Esophagus squamous epithelium (tissue), 5 donors: ENCODE measurements around the gene MAGED2. TPM values are rescaled to one million over a fixed set of nuclear protein-coding genes. Genes with fewer than 3 reads are reported as not detected.
"Not testable (repeated sequence)": the region's sequence is repeated elsewhere in the genome, so short reads cannot be mapped to it uniquely, and the experiment has no call there.

Experiments used
- DNase-seq: peaks from one replicate; lab custom pipeline; 2025; lab: John Stamatoyannopoulos, UW
- H3K27ac ChIP-seq, 4 donors: fragments of 200-600 bp; sonication (generic); one replicate each; pipeline ENCODE4 v1.5.1; 2016 to 2019; ENCODE audit warnings: mild to moderate bottlenecking in 1 of 4
- H3K27me3 ChIP-seq, 4 donors: fragments of 200-600 bp; sonication (generic); 1 replicate in 3 of 4; 2 replicates in 1 of 4; pipeline versions ENCODE4 v1.5.1 to v1.6.0; 2017 to 2021; ENCODE audit warnings: antibody characterized with exemption in 1 of 4
- H3K36me3 ChIP-seq, 3 donors: fragments of 200-600 bp; sonication (generic); one replicate each; pipeline ENCODE4 v1.5.1; 2016 to 2019
- H3K4me1 ChIP-seq, 3 donors: fragments of 200-600 bp; sonication (generic); one replicate each; pipeline ENCODE4 v1.5.1; 2017 to 2019
- H3K4me3 ChIP-seq, 4 donors: fragments of 200-600 bp; sonication (generic); 1 replicate in 3 of 4; 2 replicates in 1 of 4; pipeline ENCODE4 v1.5.1; 2016 to 2019; ENCODE audit warnings: mild to moderate bottlenecking in 2 of 4, moderate library complexity in 1 of 4
- H3K9me3 ChIP-seq, 3 donors: fragments of 200-600 bp; sonication (generic); one replicate each; pipeline ENCODE4 v1.5.1; 2016 to 2019
- CTCF ChIP-seq, 6 experiments: fragments of 450-650 bp in 4 of 6; fragments of 200-600 bp in 2 of 6; sonication (generic) in 2 of 6; IDR thresholded peaks; one replicate each; pipeline ENCODE4 v1.5.1; 2016 to 2019; ENCODE audit warnings: antibody characterized with exemption in 6 of 6, mild to moderate bottlenecking in 4 of 6, moderate library complexity in 4 of 6
- POLR2A ChIP-seq, 4 donors: fragments of 450-650 bp; IDR thresholded peaks; one replicate each; pipeline ENCODE4 v1.6.1; 2017; ENCODE audit warnings: antibody characterized with exemption in 4 of 4, mild to moderate bottlenecking in 4 of 4, moderate library complexity in 3 of 4
- WGBS, 2 donors: methylation state at CpG; one replicate each; pipeline ENCODE4 v1.1.5; 2018; 5-methylcytosine and 5-hydroxymethylcytosine counted together
- intact Hi-C: fragments of 100-400 bp; cut with DNase I; formaldehyde crosslinking; loops from one replicate; pipeline ENCODE4 v1.15.0; 2022
- total RNA-seq, 4 donors: library from RNA; depleted of rRNA; stranded (reverse); fragments of >200 nt; gene quantifications; one replicate each; pipeline ENCODE4 v1.1.0, GENCODE V29; 2016
- donor health status: DM: yes; HTN: yes; CAD: no.

The MAGED2 gene
- total RNA-seq, 4 donors from 2014 or later = 36.3 to 88.3 (median 65.8) TPM

DNA sequence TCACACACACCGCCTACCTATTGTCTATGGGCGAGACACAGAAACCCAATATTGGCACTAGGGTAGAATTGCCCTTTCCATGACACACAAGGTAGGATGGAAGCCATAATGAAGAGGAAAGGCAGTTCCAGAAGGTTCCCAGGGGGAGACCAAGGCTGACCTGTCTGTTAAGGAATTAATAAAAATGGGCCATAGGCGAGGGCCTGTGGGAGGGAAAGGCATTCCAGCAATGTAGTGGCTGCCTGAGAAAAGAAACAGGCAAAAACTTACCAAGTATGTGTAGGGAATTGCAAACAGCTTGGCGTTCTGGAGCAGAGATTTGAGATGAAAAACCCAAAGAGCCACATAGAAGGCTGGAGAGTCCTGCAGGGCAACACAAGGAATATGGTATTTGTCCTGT is 19.1 kb downstream of the MAGED2 start:
- no peaks in the 10 kb centered on the region for H3K36me3 ChIP-seq
- intact Hi-C loops = no loop called here
- no peaks in the 10 kb centered on the region for H3K27me3 ChIP-seq
- no peak for DNase-seq
- TF ChIP-seq CTCF (IDR thresholded peaks at IDR 0.05) (no peak), POLR2A (IDR thresholded peaks at IDR 0.05) (no peak)
- no peak overlapping the region for H3K27ac ChIP-seq
- H3K9me3 ChIP-seq = no peaks in the 10 kb centered on the region
- H3K4me1 ChIP-seq = no peaks in the 10 kb centered on the region
- H3K4me3 ChIP-seq = no peak overlapping the region
- 64 to 78% methylated on average over 2 to 4 of the region's 4 CpGs for WGBS, 2 donors

DNA sequence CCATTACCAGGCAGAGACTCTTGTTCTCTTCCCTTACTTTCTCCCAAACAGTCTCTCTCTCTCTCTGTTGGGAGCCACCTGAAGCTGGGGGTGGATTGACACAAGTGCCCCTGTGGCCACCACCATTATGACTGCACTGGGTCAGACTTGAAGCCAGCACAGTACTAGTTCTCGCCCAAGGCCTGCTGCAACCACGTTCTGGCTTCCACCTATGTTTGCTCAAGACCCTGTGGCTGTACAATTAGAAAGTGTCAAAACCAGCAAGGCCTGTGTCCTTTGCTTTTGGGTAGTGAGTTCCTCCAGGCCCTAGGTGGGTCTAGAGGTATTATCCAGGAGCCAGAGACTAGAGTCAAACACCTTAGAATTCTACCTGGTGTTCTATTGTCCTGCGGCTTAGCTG is 31.0 kb downstream of the MAGED2 start:
- H3K4me3 ChIP-seq = no peak overlapping the region
- no peaks in the 10 kb centered on the region for H3K27me3 ChIP-seq
- H3K36me3 ChIP-seq = no peaks in the 10 kb centered on the region
- no peak for DNase-seq
- no peak overlapping the region for H3K27ac ChIP-seq
- no peaks in the 10 kb centered on the region for H3K4me1 ChIP-seq
- TF ChIP-seq CTCF (IDR thresholded peaks at IDR 0.05) (no peak), POLR2A (IDR thresholded peaks at IDR 0.05) (no peak)
- 80 to 100% methylated on average over 1 of the region's 3 CpGs for WGBS, 2 donors
- no peaks in the 10 kb centered on the region for H3K9me3 ChIP-seq
- intact Hi-C loops = no loop called here

DNA sequence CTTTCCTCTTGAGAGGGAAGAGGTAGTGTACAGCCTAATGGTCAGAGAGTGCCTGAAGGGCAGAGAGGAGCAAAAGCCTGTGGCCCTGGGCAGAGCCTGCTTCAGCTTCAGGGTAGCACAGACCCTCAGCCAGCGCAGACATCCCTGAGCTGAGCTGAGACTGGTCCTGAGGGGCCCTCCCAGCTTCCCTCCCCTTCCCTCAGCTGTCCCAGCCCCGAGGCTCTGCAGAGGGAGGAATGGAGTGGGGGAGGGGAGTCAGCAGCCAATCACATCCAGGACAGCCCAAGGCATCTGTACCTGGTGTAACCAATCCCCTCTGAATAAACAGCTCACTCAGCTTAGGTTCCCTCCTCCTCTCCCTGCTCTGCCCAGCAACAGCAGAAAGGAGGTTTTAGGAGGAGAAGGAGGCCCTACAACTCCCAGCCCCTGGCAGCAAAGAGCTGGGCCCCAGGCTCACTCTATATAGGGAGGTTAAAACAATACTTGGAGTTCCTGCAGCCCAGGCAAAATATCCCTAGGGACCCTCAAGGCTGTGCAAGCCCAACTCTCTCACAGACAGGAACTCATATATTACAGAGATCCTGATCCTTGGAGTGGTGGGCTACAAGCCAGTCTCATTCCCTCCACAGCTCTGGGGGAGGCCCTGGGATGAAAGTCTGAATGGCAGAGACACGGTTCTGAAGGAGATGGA is 33.8 kb downstream of the MAGED2 start:
- WGBS, 2 donors = 31 to 63% methylated on average over 1 to 2 of the region's 3 CpGs
- H3K27ac ChIP-seq, H3K4me3 ChIP-seq, H3K36me3 ChIP-seq, H3K4me1 ChIP-seq, DNase-seq, H3K9me3 ChIP-seq, intact Hi-C loops, H3K27me3 ChIP-seq: not testable (repeated sequence)

- H3K27me3 ChIP-seq = no peaks in the 10 kb centered on the region
- TF ChIP-seq POLR2A (IDR thresholded peaks at IDR 0.05) (no peak), CTCF (IDR thresholded peaks at IDR 0.05) (no peak)
- no peak overlapping the region for H3K4me3 ChIP-seq
- no peak for DNase-seq
- 44 to 92% methylated on average over 1 of the region's 1 CpG for WGBS, 2 donors
- H3K9me3 ChIP-seq = no peaks in the 10 kb centered on the region
- H3K27ac ChIP-seq = no peak overlapping the region
- intact Hi-C loops = no loop called here
- no peaks in the 10 kb centered on the region for H3K4me1 ChIP-seq
- no peaks in the 10 kb centered on the region for H3K36me3 ChIP-seq
Measured at GRCh38 chrX:54842607-54843006, 35.1 kb downstream of the MAGED2 start.

DNA sequence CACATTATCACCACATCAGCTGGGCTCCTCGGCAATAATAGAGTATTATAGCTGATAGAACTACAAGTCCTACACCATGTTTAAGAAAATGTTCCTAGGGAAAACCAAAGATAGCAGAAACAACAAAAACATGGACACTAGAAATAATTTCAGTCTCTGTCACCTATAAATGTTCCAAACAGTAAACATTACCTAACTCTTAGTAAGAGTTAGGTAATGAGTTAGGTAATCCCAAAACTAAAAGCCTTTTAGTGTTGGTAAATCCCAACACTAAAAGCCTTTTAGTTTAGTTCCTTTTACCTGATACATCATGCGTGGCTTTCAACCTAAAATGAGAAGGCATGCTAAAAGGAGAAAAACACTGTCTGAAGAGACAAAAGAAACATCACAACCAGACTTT is 35.5 kb downstream of the MAGED2 start:
- no peaks in the 10 kb centered on the region for H3K9me3 ChIP-seq
- H3K4me3 ChIP-seq = no peak overlapping the region
- no peak for TF ChIP-seq CTCF (IDR thresholded peaks at IDR 0.05)
- no peak for TF ChIP-seq POLR2A (IDR thresholded peaks at IDR 0.05)
- H3K27me3 ChIP-seq = no peaks in the 10 kb centered on the region
- no peak overlapping the region for H3K27ac ChIP-seq
- DNase-seq = no peak
- H3K4me1 ChIP-seq = no peaks in the 10 kb centered on the region
- H3K36me3 ChIP-seq = no peaks in the 10 kb centered on the region
- 61 to 90% methylated on average over 2 of the region's 2 CpGs for WGBS, 2 donors
- intact Hi-C loops = no loop called here

DNA sequence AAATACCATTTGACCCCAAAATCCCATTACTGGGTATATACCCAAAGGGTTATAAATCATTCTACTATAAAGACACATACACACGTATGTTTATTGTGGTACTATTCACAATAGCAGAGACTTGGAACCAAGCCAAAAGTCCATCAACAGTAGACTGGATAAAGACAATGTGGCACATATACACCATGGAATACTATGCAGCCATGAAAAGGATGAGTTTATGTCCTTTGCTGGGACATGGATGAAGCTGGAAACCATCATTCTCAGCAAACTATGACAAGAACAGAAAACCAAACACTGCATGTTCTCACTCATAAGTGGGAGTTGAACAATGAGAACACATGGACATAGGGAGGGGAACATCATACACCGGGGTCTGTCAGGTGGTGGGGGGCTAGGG is 40.2 kb downstream of the MAGED2 start:
- H3K9me3 ChIP-seq, intact Hi-C loops, DNase-seq, H3K4me3 ChIP-seq, H3K4me1 ChIP-seq, H3K27me3 ChIP-seq, H3K27ac ChIP-seq, H3K36me3 ChIP-seq: not testable (repeated sequence)
- 45 to 67% methylated on average over 2 of the region's 2 CpGs for WGBS, 2 donors
